Epithelial cell of esophagus (primary cell): ENCODE results near the gene SFSWAP.
"Not testable (repeated sequence)": the region's sequence is repeated elsewhere in the genome, so short reads cannot be mapped to it uniquely, and the experiment has no call there.

Experiments used
- DNase-seq: peaks from one replicate; pipeline ENCODE4 v3.0.0; 2010; ENCODE audit warnings: low read depth
- H3K4me3 ChIP-seq: 2 replicates; pipeline ENCODE4 v1.5.1; 2011; ENCODE audit warnings: mild to moderate bottlenecking, low read length, control low read depth
- TF ChIP-seq, protein P1 (sequence below): IDR thresholded peaks from 2 replicates; pipeline ENCODE4 v1.5.1; 2011; ENCODE audit warnings: low read depth, mild to moderate bottlenecking, low read length, control low read depth, inconsistent platforms; ENCODE audit not compliant: insufficient read depth; ENCODE audit errors: missing control alignments

The SFSWAP gene

DNA sequence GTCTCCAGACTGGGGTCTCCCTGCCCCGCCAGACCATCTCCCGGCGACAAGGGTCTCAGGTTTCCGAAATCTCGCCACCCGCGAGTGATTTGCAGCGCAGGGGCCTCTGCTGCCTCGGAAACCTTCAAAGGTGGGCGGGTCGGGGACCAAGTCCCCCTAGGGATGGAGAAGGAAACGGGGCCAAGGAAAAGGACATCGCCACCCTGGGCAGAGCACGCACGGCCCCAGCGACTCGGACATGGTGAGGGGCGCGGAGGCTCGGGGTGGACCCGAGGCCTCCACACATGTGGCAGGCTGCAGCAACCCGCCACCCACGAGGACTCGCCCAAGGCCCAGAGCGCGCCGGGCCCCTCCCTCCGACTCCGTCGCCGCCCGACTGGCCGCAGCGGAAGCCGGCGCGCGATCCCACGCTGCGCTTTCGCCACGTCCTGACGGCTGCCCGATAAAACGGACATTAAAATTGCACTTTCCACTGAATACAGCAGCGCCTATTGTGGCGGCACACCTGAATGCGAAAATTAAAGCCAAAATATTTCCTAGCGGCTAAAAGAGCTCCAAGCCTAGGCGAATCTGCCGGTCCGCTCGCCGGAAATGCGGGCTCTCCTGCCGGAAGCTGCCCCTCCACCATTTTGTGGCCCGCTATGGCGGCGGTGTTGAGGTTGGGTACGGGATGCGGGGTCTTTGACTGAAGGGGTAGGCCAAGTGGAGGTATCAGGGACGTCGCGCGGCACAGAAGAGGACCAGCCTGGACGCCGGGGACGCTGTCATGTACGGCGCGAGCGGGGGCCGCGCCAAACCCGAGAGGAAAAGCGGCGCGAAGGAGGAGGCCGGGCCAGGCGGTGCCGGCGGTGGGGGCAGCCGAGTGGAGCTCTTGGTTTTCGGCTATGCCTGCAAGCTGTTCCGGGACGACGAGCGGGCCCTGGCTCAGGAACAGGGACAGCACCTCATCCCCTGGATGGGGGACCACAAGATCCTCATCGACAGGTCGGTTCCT is at the start of gene SFSWAP:
Gene SFSWAP (plus strand): TSS at position 627 of the 994 bp plus-strand sequence. CDS start 140 bp downstream, at position 767.
- peak within 1 kb of the TSS; percentile 91 for H3K4me3 ChIP-seq
- TF ChIP-seq, protein P1, sequence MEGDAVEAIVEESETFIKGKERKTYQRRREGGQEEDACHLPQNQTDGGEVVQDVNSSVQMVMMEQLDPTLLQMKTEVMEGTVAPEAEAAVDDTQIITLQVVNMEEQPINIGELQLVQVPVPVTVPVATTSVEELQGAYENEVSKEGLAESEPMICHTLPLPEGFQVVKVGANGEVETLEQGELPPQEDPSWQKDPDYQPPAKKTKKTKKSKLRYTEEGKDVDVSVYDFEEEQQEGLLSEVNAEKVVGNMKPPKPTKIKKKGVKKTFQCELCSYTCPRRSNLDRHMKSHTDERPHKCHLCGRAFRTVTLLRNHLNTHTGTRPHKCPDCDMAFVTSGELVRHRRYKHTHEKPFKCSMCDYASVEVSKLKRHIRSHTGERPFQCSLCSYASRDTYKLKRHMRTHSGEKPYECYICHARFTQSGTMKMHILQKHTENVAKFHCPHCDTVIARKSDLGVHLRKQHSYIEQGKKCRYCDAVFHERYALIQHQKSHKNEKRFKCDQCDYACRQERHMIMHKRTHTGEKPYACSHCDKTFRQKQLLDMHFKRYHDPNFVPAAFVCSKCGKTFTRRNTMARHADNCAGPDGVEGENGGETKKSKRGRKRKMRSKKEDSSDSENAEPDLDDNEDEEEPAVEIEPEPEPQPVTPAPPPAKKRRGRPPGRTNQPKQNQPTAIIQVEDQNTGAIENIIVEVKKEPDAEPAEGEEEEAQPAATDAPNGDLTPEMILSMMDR = no peak
- peak; percentile 76 for DNase-seq

DNA sequence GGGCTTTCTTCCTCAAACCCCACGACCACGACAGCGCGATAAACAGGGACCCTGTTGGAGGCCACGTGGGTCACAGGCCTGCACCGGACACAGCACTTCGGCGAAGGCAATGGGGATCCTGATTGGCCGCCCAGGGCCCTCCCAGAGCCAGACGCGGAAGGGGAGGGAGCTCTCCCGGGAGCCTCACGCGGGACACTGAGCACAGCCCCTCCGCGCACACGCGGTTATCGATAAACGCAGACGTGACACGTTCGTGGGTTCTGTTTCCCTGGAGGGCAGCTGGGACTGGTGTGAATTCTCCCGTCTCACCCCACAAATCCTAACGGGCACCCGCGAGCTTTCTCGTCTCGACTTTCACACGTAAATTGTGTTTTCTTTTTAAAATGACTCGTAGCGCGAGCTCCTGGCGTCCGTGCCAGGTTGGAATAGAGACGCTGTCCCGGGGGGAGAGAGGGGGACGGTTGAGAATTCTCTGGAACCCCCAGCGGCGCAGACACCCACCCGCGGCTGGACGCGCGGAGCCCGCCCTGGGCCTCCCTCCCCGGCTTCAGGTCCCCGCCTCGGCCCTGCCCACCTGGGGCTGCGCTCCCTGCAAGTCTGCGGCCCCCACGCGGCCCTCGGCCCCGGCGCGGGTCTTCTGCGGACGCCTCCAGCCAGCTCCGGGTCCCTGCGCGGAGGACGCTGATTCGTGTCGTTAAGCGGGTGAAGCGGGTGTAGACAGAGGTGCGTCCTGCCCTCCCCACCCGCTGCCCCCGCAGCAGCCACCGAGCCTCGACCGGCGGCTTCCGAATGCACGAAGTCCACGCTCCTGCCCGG is 49.5 kb upstream of the SFSWAP start:
- not testable (repeated sequence) for H3K4me3 ChIP-seq, DNase-seq

DNA sequence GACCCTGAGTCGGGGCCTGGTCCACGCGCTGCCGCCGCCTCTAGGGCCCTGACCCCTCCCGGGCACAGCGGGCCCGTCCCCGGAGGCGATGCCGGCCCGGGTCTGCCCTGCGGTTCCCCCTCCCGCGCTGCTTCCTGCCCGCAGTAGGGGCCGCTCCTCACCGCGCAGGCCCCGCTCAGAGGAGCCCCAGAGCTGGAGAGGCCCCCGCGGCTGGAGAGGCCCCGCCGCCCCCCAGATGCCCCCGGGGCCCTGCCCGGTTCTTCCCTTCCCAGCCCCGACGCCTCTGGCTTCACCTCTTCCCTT is 49.0 kb upstream of the SFSWAP start:
- not testable (repeated sequence) for H3K4me3 ChIP-seq, DNase-seq

DNA sequence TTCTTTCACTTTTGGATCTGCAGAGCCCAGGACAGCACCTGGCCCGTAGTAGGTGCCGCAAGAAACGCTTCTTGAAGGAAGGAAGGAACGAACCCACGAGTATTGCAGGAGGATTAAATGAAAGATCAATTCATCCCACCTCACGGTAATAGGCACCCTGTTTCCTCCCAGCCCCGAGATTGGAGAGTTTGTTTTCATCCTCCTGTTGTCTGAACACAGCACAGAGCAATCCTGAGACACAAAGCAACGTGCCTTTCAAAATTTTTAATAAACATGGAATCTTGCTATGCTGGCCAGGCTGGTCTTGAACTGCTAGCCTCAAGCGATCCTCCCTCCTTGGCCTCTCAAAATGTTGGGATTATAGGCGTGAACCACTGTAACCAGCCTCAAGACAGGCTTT is 48.5 kb upstream of the SFSWAP start:
- not testable (repeated sequence) for DNase-seq, H3K4me3 ChIP-seq

DNA sequence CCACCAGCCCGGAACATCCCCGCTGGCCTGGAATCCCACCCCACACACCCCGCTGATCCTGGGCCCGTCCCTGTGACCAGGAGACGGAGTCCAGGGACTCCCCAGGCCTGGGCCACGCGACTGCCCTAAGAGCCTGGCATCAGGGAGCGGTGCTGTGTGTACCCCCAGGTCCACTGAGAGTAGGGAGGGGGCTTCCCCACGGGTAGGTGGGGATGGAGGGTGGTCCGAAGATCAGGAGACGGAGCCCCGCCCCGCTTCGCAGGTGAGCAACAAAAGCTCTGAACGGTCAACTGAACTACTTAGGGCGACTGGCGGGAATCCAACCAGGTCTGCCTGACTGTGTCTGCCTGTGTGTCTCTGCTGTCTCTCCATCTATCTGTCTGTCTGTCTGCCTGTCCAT is 45.2 kb upstream of the SFSWAP start:
- not testable (repeated sequence) for DNase-seq

DNA sequence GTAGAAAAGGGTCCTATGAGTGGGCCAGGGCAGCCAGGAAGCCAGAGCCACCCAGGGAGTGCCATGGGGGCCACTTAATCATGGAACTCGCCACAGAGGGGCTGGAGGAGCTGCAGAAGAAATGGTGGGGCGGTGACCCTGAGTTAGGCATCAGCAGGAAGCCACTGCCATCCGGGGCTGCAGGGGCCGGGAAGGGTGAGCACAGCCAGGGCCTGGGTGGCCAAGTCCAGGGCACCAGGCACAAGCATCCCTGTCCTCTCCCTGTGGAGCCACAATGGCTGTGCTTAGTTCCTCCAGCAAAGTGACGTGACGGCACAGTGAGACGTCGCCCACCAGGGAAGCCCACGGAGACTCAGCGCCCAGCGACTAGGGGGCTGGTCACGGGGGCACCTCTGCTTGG is 44.4 kb upstream of the SFSWAP start:
- not testable (repeated sequence) for DNase-seq, H3K4me3 ChIP-seq

More for the DNA sequence above, 45.2 kb upstream of the SFSWAP start:
- H3K4me3 ChIP-seq = not testable (repeated sequence)

DNA sequence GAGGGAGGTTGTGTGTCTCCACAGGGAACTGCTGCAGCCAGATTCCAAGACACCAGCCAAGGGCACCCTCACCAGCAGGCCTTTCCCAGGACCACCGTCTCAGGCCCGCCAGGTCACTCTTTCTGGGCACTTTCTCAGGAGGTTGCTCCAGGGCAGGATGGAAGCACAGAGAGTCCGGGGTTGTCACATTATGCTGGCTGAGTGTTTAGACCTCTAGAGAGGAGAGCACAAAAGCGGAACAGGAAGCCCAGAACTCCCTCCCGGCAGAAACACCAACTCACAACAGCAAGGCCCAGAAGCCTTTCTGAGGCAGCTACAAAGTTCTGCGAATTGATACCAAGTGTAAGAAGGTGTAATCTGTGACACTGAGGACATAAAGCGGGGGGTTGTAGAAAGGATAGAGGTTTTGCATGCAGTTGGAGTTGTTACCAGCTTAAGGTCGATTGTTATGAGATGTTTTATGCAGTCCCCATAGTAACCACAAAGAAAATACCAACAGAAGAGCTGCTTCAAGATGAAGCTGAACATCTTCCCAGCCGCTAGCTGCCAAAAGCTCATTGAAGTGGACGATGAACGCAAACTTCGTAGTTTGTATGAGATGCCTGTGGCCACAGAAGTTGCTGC is 43.8 kb upstream of the SFSWAP start:
- H3K4me3 ChIP-seq, DNase-seq: not testable (repeated sequence)

DNA sequence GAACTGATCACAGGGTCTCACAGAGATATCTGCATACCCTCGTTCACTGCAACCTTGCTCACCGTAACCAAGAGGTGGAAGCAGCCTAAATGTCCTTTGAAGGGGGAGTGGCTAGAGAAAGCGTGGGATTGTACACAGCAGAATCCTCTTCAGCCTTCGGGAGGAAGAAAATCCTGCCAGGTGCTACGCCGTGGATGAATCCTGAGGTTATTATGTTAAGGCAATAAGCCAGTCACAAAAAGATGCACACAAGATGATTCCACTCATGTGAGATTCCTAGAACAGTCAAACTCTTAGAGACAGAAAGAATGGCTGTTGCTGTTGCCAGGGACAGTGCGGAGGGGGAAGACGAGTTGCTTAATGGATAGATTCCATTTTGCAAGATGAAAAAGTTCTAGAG is 39.6 kb upstream of the SFSWAP start:
- no peak for DNase-seq
- no peak overlapping the region for H3K4me3 ChIP-seq
- TF ChIP-seq, protein P1 = no peak

DNA sequence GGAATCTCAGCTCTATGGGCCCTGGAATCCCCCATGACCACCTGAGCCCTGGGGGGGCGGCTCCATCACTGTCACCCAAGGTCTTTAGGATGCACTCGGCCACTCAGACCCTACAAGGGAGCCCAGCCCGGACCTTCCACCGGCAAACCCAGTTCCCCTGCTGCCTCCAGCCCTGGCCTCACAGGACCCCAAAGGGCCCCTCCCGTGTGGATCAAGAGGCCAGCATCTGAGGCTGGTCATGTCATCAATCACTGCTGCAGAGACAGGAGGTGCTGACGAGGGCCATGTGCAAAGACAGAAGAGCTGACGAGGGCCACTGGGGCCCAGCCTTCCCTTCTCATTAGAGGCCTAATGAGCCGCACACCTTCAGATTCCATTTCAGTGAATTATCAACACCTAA is 39.0 kb upstream of the SFSWAP start:
- TF ChIP-seq, protein P1 = no peak
- DNase-seq = no peak
- no peak overlapping the region for H3K4me3 ChIP-seq

DNA sequence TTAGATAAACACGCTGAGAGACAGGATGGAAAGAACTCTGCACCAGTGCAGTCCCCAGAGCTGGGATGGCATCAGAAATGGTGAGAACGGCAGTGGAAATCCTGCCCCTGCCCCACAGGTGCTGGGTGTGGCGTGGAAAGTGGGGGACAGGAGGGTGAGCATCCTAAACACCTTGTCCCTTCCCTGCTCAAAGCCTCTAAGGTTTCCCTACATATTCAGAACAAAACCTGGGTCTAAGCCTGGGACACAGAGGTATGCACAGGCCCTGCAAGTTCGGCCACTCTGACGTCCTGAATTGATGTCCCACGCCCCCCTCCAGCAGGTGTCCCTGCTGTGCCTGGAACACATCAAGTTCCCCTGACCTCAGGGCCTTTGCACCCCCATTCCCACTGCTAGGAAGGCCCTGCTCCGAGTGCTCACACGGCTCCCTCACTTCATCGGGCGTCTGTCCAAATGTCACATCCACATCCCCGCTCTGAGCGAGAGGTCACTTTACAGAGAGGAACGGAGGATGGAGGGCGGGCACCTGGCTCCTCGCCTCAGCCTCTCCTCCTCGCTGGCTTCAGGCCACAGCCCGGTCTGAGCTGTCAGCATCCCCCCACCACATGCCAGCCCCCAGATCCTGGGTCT is 38.5 kb upstream of the SFSWAP start:
- no peak overlapping the region for H3K4me3 ChIP-seq
- DNase-seq = no peak

More for the DNA sequence above, 38.5 kb upstream of the SFSWAP start:
- TF ChIP-seq, protein P1 = no peak
